T follicular helper cell (primary cell): Measurements from ENCODE around the gene SGF29.
"Not testable (repeated sequence)": the region's sequence is repeated elsewhere in the genome, so short reads cannot be mapped to it uniquely, and the experiment has no call there.

Experiments used
- DNase-seq: peaks from one replicate; pipeline ENCODE4 v3.0.0-alpha.2; 2020; ENCODE audit warnings: low read depth

The SGF29 gene

GRCh38 chr16:28566233-28566925 is 12.7 kb downstream of the SGF29 start:
- DNase-seq: not testable (repeated sequence)

- no peak for DNase-seq
These were observed 13.6 kb downstream of the SGF29 start for GRCh38 chr16:28567292-28567691.

- no peak for DNase-seq
These were observed 15.3 kb downstream of the SGF29 start for GRCh38 chr16:28569021-28569420.

GRCh38 chr16:28569968-28570752 is 16.4 kb downstream of the SGF29 start:
- no peak for DNase-seq

- no peak for DNase-seq
These were observed 19.2 kb downstream of the SGF29 start for GRCh38 chr16:28572696-28573510.

GRCh38 chr16:28573738-28574718 is 20.3 kb downstream of the SGF29 start:
- DNase-seq: no peak

GRCh38 chr16:28574925-28575324 is 21.2 kb downstream of the SGF29 start:
- DNase-seq: no peak

- no peak for DNase-seq
These were observed 21.9 kb downstream of the SGF29 start for GRCh38 chr16:28575446-28576109.

- no peak for DNase-seq
These were observed 27.1 kb downstream of the SGF29 start for GRCh38 chr16:28580726-28581315.

GRCh38 chr16:28585674-28586073 is 32.0 kb downstream of the SGF29 start:
- DNase-seq: no peak

- no peak for DNase-seq
These were observed 32.7 kb downstream of the SGF29 start for GRCh38 chr16:28586466-28586865.

GRCh38 chr16:28587386-28587785 is 33.7 kb downstream of the SGF29 start:
- no peak for DNase-seq

- no peak for DNase-seq
These were observed 35.3 kb downstream of the SGF29 start for GRCh38 chr16:28589069-28589468.

- DNase-seq: no peak
These were observed 36.2 kb downstream of the SGF29 start for GRCh38 chr16:28589930-28590329.

GRCh38 chr16:28590384-28591340 is 36.9 kb downstream of the SGF29 start:
- DNase-seq: no peak

GRCh38 chr16:28591355-28591754 is 37.6 kb downstream of the SGF29 start:
- DNase-seq: no peak

GRCh38 chr16:28592511-28592910 is 38.8 kb downstream of the SGF29 start:
- no peak for DNase-seq

- no peak for DNase-seq
These were observed 39.3 kb downstream of the SGF29 start for GRCh38 chr16:28592979-28593553.

- not testable (repeated sequence) for DNase-seq
These were observed 41.7 kb downstream of the SGF29 start for GRCh38 chr16:28595451-28595850.
